Measurements from ENCODE around the gene ASTL. TPM values are rescaled to one million over a fixed set of nuclear protein-coding genes. Genes with fewer than 3 reads are reported as not detected.

Gene ASTL
- total RNA-seq, 1 experiment from 2014 or later, result 0.18 TPM

GRCh38 chr2:96108151-96108540, 30.2 kb downstream of the ASTL start:
- no TSS peak for BruUV-seq (replicated peaks)
- no peak for TF ChIP-seq SIN3A (IDR thresholded peaks at IDR 0.05; ENCODE audit: borderline replicate concordance, insufficient read depth, low read depth, low read length)
- TF ChIP-seq REST (IDR thresholded peaks at IDR 0.05; ENCODE audit: insufficient read depth in 1 of 2, low read depth in 2 of 2, low read length in 1 of 2), result no peak
- no peak for TF ChIP-seq CTCF (IDR thresholded peaks at IDR 0.05)
- no peak for TF ChIP-seq POLR2AphosphoS5 (IDR thresholded peaks at IDR 0.05; ENCODE audit: low read depth, low read length)
- no peak for TF ChIP-seq TCF7L2 (IDR thresholded peaks at IDR 0.05; ENCODE audit: low read depth, low read length)
- Histone ChIP-seq H3K9me3 (ENCODE audit: control insufficient read depth, insufficient read depth, low read depth, low read length) (no peaks in the 10 kb centered on the region), H3K36me3 (ENCODE audit: control insufficient read depth, insufficient read depth, low read length) (no peaks in the 10 kb centered on the region), H3K4me1 (ENCODE audit: control insufficient read depth, insufficient read depth, low read length) (0 out of 2 replicates have a peak, but pooled peaks cover 3% of the 10 kb centered on the region), H3K4me3 (ENCODE audit: low read depth in 2 of 2, low read length in 2 of 2) (no peak overlapping the region), H3K27me3 (ENCODE audit: control insufficient read depth, insufficient read depth, low read length) (no peaks in the 10 kb centered on the region), H3K27ac (ENCODE audit: low read length) (no peak overlapping the region)
- DNase-seq (ENCODE audit: low read depth, low spot score), result no peak
- intact Hi-C loops (cut with micrococcal nuclease; ENCODE audit: unreplicated experiment) (no loop called here), in situ Hi-C loops (cut with HindIII; ENCODE audit: low pct_unique_long_range_greater_than_20kb, low sequenced_read_pairs) (no loop called here)
- no peak for ATAC-seq
- ChIA-PET POLR2A (no interaction called here), CTCF (no interaction called here)

DNA sequence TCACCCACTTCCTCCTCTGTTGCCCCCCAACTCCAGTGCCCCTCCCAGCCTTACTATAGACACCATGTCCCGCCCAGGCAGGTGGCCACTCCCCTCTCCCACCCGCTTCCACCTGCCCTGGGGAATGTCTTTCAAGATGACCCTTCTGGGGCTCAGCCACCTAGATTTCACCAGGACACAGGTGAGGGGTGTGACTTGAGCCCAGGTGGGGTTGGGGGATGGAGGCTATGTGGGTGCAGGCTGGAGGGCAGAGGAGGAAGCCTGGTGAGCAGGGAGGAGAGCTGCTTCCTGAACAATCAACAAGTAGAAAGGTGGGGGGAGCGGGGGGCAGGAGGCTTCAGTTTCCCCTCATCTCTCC, 30.6 kb downstream of the ASTL start:
- TF ChIP-seq CTCF (IDR thresholded peaks at IDR 0.05) (no peak), REST (IDR thresholded peaks at IDR 0.05; ENCODE audit: insufficient read depth in 1 of 2, low read depth in 2 of 2, low read length in 1 of 2) (no peak), TCF7L2 (IDR thresholded peaks at IDR 0.05; ENCODE audit: low read depth, low read length) (no peak), POLR2AphosphoS5 (IDR thresholded peaks at IDR 0.05; ENCODE audit: low read depth, low read length) (no peak), SIN3A (IDR thresholded peaks at IDR 0.05; ENCODE audit: borderline replicate concordance, insufficient read depth, low read depth, low read length) (no peak)
- no peak for ATAC-seq
- intact Hi-C loops (cut with micrococcal nuclease; ENCODE audit: unreplicated experiment) (no loop called here), in situ Hi-C loops (cut with HindIII; ENCODE audit: low pct_unique_long_range_greater_than_20kb, low sequenced_read_pairs) (no loop called here)
- no peak overlapping the region for H3K27ac ChIP-seq (ENCODE audit: low read length)
- POLR2A ChIA-PET, result no interaction called here
- H3K4me3 ChIP-seq (ENCODE audit: low read depth in 2 of 2, low read length in 2 of 2), result no peak overlapping the region
- BruUV-seq (replicated peaks), result no TSS peak
- no peaks in the 10 kb centered on the region for H3K36me3 ChIP-seq (ENCODE audit: control insufficient read depth, insufficient read depth, low read length)
- no peaks in the 10 kb centered on the region for H3K27me3 ChIP-seq (ENCODE audit: control insufficient read depth, insufficient read depth, low read length)
- CTCF ChIA-PET, result no interaction called here
- no peaks in the 10 kb centered on the region for H3K9me3 ChIP-seq (ENCODE audit: control insufficient read depth, insufficient read depth, low read depth, low read length)
- 0 out of 2 replicates have a peak, but pooled peaks cover 3% of the 10 kb centered on the region for H3K4me1 ChIP-seq (ENCODE audit: control insufficient read depth, insufficient read depth, low read length)
- DNase-seq (ENCODE audit: low read depth, low spot score), result no peak

Data from Panc1 (cell line).